Erythroblast (primary cell): Measurements from ENCODE around the gene GPR137B.

Experiments
- DNase-seq, 2 experiments: peaks; one replicate each; lab custom pipeline; 2025; lab: John Stamatoyannopoulos, UW
- GATA1 ChIP-seq: IDR thresholded peaks from 2 replicates; pipeline ENCODE4 v1.6.1; 2011; ENCODE audit warnings: low read depth, mild to moderate bottlenecking, control low read depth, low read length, moderate library complexity
- POLR2A ChIP-seq: IDR thresholded peaks from 2 replicates; pipeline ENCODE4 v1.6.1; 2011; ENCODE audit warnings: mild to moderate bottlenecking, low read length

The GPR137B gene

GRCh38 chr1:236124965-236125364, 17.4 kb upstream of the GPR137B start:
- peak in 1 of 2 experiments; percentile 9 for DNase-seq
- TF ChIP-seq GATA1 (no peak), POLR2A (no peak)

GRCh38 chr1:236127045-236127444, 15.3 kb upstream of the GPR137B start:
- TF ChIP-seq POLR2A (no peak), GATA1 (no peak)
- DNase-seq, result no peak

- TF ChIP-seq GATA1 (no peak), POLR2A (no peak)
- DNase-seq, result no peak
Measured at GRCh38 chr1:236128646-236129178, 13.6 kb upstream of the GPR137B start.

GRCh38 chr1:236129306-236129705, 13.0 kb upstream of the GPR137B start:
- no peak for TF ChIP-seq GATA1
- TF ChIP-seq POLR2A, result no peak
- DNase-seq, result no peak

- TF ChIP-seq GATA1, result no peak
- TF ChIP-seq POLR2A, result no peak
- no peak for DNase-seq
Measured at GRCh38 chr1:236130372-236130771, 12.0 kb upstream of the GPR137B start.

- no peak for DNase-seq
- TF ChIP-seq POLR2A (no peak), GATA1 (no peak)
Measured at GRCh38 chr1:236131916-236132315, 10.4 kb upstream of the GPR137B start.

- TF ChIP-seq GATA1 (no peak), POLR2A (no peak)
- DNase-seq, result no peak
Measured at GRCh38 chr1:236132420-236133046, 9.8 kb upstream of the GPR137B start.

- no peak for TF ChIP-seq POLR2A
- no peak for TF ChIP-seq GATA1
- DNase-seq, result no peak
Measured at GRCh38 chr1:236133339-236133738, 9.0 kb upstream of the GPR137B start.

GRCh38 chr1:236133802-236134201, 8.5 kb upstream of the GPR137B start:
- no peak for DNase-seq
- TF ChIP-seq POLR2A (no peak), GATA1 (no peak)

GRCh38 chr1:236137285-236137852, 5.0 kb upstream of the GPR137B start:
- TF ChIP-seq GATA1 (no peak), POLR2A (no peak)
- DNase-seq, result peak; percentile 24 to 28

- DNase-seq, result no peak
- TF ChIP-seq GATA1 (no peak), POLR2A (no peak)
Measured at GRCh38 chr1:236139495-236139894, 2.8 kb upstream of the GPR137B start.

- TF ChIP-seq POLR2A (no peak), GATA1 (no peak)
Measured at GRCh38 chr1:236140705-236141446, 1.5 kb upstream of the GPR137B start.

GRCh38 chr1:236141447-236142252, 689 bp upstream of the GPR137B start:
- DNase-seq, result peak; percentile 31
- TF ChIP-seq GATA1 (no peak), POLR2A (no peak)

More at GRCh38 chr1:236140705-236141446, 1.5 kb upstream of the GPR137B start:
- no peak for DNase-seq
